Activated CD8-positive, alpha-beta memory T cell treated with anti-CD3 and anti-CD28 coated beads, Interleukin-2, amount 50 U/mL, for 48 hours (primary cell): ENCODE results near the gene NAP1L1.
"Not testable (repeated sequence)": the region's sequence is repeated elsewhere in the genome, so short reads cannot be mapped to it uniquely, and the experiment has no call there.

Experiments used
- DNase-seq: peaks from one replicate; pipeline ENCODE4 v3.0.0-alpha.2; 2020

The NAP1L1 gene

GRCh38 chr12:76020281-76020680, 64.2 kb downstream of the NAP1L1 start:
- peak; percentile 86 for DNase-seq

DNA sequence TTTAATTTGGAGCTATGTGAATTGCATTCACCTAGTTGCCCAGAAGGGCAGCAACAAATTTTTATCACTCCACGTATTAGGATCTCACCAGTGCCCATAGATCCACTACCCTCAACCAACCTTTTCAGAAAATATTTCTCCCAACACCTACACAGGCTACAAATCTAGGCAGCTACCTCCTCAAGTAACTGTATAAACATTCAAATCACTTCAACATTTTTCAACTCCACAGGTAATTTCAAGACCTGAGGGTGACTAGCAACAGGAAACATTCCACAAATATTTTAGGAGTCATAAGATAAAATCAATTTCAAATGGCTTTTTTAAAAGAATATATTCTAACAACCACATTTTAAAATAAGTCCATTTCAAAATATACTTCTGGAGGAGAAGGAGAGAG, 65.8 kb downstream of the NAP1L1 start:
- DNase-seq: no peak

DNA sequence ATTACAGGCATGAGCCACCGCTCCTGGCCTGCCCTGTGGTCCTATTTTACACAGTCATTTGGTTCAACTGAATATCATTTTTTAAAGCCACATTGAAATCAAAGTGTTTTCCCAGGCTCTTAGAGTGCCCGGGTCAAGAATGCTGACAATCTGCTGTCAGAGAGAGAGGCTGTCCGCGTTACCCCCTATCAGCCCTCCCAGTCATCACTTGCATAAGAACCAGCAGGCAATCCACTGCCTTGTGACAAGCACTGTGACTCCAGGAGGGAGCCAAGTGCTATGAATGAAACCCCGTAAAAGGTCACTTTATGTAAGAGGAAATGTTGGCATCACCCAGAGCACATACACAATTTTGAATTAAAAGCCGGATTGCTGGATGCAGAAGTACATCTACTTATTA, 66.4 kb downstream of the NAP1L1 start:
- DNase-seq: no peak

GRCh38 chr12:76014007-76014406, 70.5 kb downstream of the NAP1L1 start:
- DNase-seq: no peak

- no peak for DNase-seq
Observed at GRCh38 chr12:76013603-76014002, 70.9 kb downstream of the NAP1L1 start.

DNA sequence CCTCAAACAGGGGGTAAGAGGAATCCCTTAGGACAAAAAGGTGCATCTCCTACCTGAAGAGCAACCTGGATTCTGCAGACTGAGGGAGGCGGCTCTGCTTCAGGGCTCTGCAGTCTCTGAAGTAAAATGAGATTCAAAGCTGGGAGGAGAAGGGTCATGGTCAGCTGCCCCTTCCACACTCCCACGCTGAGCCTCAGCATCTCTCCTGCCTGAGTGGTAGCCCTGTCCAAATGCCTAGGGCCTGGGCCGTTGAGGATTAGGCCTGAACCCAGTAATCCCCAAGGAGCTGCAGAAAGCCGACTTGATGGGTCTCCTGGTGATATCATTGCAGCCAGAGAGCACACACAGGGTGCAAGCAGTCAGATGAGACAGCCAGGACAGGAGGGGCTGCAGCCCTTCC, 71.8 kb downstream of the NAP1L1 start:
- DNase-seq: no peak

- no peak for DNase-seq
Observed at GRCh38 chr12:76010732-76011458, 73.6 kb downstream of the NAP1L1 start.

- no peak for DNase-seq
Observed at GRCh38 chr12:76008428-76008827, 76.1 kb downstream of the NAP1L1 start.

DNA sequence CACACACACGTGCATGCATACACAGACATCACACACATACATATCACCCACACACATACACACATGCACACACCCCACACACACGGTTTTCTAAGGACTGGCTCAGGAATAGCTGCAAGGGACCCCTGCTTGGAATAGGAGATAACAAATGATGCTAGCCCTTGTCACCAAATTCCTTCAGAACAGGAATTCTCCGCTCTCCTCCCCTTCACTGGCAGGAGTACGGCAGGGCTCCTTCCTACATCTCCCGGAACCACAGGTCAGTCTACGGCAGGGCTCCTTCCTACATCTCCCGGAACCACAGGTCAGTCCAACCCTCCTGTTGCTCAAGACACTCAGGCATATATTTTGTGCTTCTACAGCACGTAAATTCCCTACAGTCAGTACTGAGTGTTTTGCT, 76.8 kb downstream of the NAP1L1 start:
- DNase-seq: no peak

DNA sequence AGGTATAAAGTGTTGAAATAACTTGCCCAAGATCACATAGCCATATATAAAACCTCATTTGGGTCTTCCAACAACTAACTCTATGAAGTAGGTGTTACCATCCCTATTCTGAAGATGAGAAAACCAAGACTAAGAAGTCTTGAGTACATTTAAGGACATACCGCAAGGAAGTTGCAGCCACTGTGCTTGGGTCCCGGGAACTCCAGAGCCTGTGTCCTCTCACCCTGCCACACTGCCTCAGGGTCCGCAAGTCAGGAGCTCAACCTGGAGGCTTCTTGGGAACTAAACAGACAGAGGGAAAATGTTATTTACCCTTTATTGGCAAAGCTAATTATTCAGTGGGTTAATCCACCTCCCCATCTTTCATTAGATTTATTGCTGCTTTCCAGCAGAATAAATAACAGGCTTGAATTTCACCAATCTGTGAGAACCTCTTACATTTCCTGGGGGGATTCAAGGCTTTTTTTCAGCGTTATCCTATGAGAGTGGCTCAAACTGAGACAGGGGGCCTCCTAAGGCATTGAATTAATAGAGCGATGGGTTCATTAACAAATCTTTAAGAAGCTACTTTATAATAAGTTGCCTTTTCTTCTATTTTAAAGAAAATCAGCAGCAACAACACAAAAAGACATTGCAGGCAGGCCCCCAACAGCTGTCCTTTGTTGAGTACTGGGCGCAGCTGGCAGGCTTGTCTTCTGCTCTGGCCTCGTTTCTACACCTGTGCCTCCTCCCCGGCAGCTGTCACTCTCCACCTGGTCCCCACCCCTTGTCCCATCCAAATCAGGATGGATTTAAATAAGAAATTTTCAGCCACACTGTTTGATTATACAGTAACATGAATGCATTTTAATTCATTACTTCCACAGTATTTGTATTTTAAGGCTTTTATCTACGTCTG, 78.2 kb downstream of the NAP1L1 start:
- no peak for DNase-seq

DNA sequence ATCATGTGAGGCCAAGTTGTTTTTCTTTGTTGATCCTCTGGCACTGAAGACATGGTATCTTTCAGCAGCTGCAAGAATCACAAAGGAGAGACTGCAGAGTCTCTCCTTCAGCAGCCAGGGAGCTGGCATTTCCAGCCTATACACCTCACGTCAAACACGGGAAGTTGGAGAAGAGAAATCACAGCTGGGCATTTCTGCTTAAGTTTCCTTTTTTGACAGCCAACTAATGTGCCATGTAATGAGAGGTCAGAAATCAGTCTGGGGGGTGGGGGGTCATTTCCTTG, 81.2 kb downstream of the NAP1L1 start:
- no peak for DNase-seq

- no peak for DNase-seq
Observed at GRCh38 chr12:76002598-76003354, 81.7 kb downstream of the NAP1L1 start.

- DNase-seq: no peak
Observed at GRCh38 chr12:75998292-75999063, 86.0 kb downstream of the NAP1L1 start.

DNA sequence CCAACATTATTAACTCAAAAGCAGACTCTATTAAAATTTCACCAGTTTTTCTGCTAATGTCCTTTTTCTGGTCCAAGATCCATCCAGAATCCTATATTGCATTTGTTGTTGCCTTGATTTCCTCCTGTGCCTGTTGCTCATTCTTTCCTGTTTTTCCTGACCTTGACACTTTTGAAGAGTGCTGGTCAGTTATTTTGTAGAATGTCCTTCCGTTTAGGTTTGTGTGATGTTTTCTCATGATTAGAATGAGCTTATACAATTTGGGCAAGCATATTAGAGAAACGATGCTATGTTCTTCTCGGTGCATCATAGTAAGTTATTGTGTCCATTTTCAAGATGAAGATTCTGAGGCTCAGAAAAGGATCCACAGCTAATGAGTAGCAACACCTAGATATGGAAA, 86.8 kb downstream of the NAP1L1 start:
- no peak for DNase-seq

DNA sequence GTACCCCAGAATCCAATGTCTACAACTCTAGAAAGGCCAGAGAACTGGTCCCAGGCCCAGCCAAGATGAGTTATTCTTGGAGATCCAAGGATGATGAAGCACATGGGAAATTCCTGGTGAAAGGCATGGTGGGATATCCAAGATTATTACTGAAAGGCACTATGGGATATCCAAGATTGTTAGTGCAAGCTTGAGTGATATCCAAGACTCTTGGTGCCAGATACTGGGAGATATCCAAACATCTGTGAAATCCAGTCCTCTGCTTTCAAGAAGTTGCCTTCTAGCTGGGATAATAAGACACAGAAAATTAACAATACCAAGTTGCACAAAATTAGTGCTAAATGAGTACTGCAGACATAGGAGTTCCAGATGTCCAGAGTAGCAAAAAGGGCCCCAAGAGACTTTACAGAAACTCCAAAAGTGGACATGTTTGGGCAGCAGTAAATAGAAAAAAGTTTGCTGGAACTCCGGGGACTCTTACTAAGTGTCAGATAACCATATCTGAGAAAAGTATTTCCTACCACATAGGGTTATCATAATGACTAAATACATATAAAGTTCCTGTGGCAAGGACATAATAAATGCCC, 87.5 kb downstream of the NAP1L1 start:
- no peak for DNase-seq

DNA sequence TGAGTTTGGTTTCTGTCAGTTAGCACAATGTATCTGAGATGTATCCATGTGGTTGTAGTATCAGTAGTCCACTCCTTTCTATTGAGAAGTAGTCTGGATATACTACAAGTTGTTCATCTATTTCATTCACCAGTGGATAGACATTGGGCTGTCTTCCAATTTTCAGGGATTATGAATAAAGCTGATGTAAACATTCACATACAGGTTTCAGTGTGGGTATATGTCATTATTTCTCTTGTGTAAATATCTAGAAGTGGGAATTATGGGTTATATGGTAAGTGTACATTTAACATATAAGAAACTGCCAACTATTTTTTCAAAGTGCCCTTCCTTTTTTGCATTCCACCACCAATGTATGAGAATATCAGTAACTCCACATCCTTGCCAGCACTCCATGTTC, 88.8 kb downstream of the NAP1L1 start:
- no peak for DNase-seq

GRCh38 chr12:75994069-75994740, 90.3 kb downstream of the NAP1L1 start:
- DNase-seq: no peak

GRCh38 chr12:75991753-75992152, 92.7 kb downstream of the NAP1L1 start:
- no peak for DNase-seq

DNA sequence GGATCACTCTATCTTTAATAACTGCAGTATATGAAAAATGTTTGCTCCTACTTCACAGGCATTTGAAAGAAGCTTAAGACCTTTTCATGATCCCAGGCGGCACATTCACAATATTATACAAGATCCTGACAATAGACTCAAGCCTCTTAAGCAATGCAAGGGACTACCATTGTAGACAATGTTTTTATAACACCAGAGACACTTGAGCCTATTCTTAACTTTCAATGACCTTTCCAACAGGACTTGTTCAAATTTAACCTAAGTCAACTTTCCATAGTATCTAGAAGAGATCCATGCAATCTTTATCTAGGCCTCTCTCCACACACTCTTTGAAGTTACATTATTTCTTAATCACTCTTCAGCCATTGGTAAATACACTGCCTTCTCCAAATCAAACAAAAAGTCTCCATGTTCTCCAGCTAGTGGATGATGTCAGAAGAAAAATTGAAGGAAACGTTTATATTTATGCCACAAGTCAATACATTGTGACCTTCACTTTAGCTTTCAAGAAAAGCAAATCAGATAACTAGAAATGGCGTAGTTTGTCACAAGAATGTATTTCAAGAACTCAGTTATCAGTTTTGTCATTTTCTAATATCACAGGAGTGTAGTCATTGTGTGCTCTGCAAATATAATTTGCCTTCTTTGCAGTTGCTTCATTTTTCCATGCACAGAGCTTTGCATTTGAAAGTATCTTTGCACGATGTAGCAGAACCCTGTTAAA, 94.1 kb downstream of the NAP1L1 start:
- DNase-seq: no peak

DNA sequence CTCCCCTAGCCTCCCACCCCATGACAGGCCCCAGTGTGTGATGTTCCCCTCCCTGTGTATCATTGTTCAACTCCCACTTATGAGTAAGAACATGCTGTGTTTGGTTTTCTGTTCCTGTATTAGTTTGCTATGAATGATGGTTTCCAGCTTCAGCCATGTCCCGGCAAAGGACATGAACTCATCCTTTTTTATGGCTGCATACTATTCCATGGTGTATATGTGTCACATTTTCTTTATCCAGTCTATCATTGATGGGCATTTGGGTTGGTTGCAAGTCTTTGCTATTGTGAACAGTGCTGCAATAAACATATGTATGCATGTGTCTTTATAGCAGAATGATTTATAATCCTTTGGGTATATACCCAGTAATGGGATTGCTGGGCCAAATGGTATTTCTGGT, 96.8 kb downstream of the NAP1L1 start:
- not testable (repeated sequence) for DNase-seq
